DND-41 (cell line): ENCODE data around the gene UCHL1.

ENCODE experiments used
- CTCF ChIP-seq: IDR thresholded peaks from 2 replicates; pipeline ENCODE4 v1.5.1; 2012; ENCODE audit warnings: borderline replicate concordance, low read length, moderate library complexity, mild to moderate bottlenecking; ENCODE audit not compliant: poor library complexity, severe bottlenecking; ENCODE audit errors: extremely low read depth
- EZH2 ChIP-seq: IDR thresholded peaks from 3 replicates; pipeline ENCODE4 v1.6.1; 2012; ENCODE audit warnings: borderline replicate concordance, low read depth, mild to moderate bottlenecking, moderate library complexity, low read length, inconsistent platforms; ENCODE audit not compliant: severe bottlenecking

GRCh38 chr4:41219421-41219950, 37.2 kb upstream of the UCHL1 start:
- TF ChIP-seq EZH2 (no peak), CTCF (no peak)
